Stimulated activated naive B cell treated with anti-CD40 and anti-IgM and Interleukin-4, amounts not matched to agents 10 μg/mL and 1 μg/mL and 100 μg/mL, for 72 hours (primary cell): ENCODE measurements around the gene FAM120B.

Experiments
- ATAC-seq, 2 donors: fragments of 150-1000 bp; cut with Tn5 transposase; replicated peaks; 2 replicates each; pipeline ENCODE4 v1.10.0; 2021; ENCODE audit warnings: moderate library complexity in 1 of 2
- DNase-seq: peaks from one replicate; pipeline ENCODE4 v3.0.0; 2021
- H3K27ac Mint-ChIP-seq: one replicate; pipeline ENCODE4 v1.8.0; 2022; ENCODE audit warnings: mild to moderate bottlenecking, mixed read lengths
- H3K27me3 Mint-ChIP-seq, 2 donors: one replicate each; pipeline ENCODE4 v1.8.0; 2022; ENCODE audit warnings: mixed read lengths in 2 of 2
- H3K36me3 Mint-ChIP-seq, 2 donors: one replicate each; pipeline ENCODE4 v1.8.0; 2022; ENCODE audit warnings: mixed read lengths in 2 of 2, mild to moderate bottlenecking in 1 of 2
- H3K4me1 Mint-ChIP-seq, 2 donors: one replicate each; pipeline ENCODE4 v1.8.0; 2022; ENCODE audit warnings: mixed read lengths in 2 of 2, mild to moderate bottlenecking in 1 of 2
- H3K4me3 Mint-ChIP-seq, 2 donors: one replicate each; pipeline ENCODE4 v1.8.0; 2022; ENCODE audit warnings: mild to moderate bottlenecking in 2 of 2, mixed read lengths in 2 of 2, moderate library complexity in 1 of 2
- H3K9me3 Mint-ChIP-seq, 2 donors: one replicate each; pipeline ENCODE4 v1.8.0; 2022; ENCODE audit warnings: mixed read lengths in 2 of 2, mild to moderate bottlenecking in 1 of 2

The FAM120B gene

DNA sequence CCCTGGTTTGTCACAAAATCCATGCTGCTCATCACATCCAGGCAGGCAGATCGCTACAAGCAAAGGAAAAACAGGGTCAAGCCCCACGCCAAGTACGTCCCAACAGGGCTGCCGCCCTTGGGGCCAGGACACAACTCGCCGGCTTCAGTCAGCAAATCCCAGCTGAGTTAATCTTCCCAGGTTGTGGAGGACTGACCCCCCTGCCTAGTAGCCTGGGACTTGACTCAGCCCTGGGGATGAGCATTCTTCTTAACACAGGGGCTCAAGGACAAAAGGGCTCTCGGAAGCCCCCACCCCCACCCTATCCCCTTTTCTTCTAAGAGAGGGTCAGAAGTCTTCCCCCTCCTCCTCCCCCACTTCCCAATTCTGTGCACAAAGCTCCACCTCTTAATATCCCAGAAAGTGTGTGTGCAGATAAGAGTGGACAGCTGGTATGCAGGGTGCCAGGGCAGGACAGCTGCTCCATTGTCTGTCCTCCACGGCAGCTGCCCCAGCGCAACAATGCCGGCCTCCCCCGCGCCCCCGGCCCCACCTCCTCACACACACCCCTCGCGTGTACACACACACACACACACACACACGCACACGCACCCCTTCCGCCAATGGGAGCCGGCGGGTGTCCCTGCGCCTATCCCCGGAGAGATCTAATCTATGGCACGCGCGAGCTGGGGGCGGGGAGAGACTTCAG, 20.2 kb upstream of the FAM120B start:
- no peaks in the 10 kb centered on the region for H3K9me3 Mint-ChIP-seq
- H3K4me3 Mint-ChIP-seq = no peak overlapping the region
- peaks cover 37 to 64% of the 10 kb centered on the region in 2 donors for H3K27me3 Mint-ChIP-seq
- H3K4me1 Mint-ChIP-seq = peaks cover 8 to 20% of the 10 kb centered on the region in 2 donors
- H3K36me3 Mint-ChIP-seq = peaks cover 4 to 5% of the 10 kb centered on the region in 2 donors
- no peak overlapping the region for H3K27ac Mint-ChIP-seq
- ATAC-seq = no peak
- no peak for DNase-seq

DNA sequence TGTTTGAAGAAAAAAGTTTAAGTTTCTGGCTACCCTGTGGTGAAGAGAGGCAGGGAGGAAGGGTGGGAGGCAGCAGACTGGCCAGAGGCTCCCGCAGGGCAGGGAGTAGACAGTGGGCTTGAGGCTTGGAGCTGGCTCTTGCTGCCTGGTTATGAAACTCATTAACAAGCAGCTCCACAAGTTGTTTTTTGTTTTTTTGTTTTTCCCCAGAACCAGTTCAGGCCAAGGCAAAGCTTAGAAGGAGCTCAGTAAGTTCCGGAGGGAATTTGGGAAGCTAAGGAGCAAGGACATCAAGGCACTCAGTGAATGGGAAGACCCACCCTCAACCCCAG, 19.7 kb upstream of the FAM120B start:
- peaks cover 11 to 24% of the 10 kb centered on the region in 2 donors for H3K4me1 Mint-ChIP-seq
- H3K9me3 Mint-ChIP-seq = no peaks in the 10 kb centered on the region
- ATAC-seq (no peak), DNase-seq (no peak)
- H3K27ac Mint-ChIP-seq = no peak overlapping the region
- H3K36me3 Mint-ChIP-seq = peaks cover 4 to 5% of the 10 kb centered on the region in 2 donors
- H3K27me3 Mint-ChIP-seq = peaks cover 40 to 64% of the 10 kb centered on the region in 2 donors
- no peak overlapping the region for H3K4me3 Mint-ChIP-seq

DNA sequence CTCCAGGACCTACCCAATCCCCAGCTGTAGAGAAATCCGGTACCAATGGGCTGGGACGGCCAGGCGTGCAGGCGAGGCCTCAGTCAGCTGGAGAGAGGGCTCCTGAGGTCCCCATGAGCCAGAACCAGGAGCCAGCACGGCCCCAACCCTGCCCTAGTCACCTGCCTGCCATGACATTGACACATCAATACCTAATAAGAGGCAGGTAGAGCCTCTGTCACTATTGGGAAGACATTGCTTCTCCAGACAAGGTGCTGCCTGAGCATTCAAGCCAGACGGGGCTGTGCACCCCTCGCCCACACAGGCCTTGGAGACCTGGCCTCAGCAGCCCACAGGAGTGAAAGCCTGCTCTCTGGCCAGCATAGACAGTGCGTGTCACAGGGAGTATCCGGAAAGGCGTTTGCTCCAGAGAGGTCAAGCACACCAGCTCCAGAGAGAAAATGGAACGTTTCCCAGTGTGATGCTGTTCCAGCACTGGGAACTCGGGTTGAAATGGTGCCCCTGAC, 19.1 kb upstream of the FAM120B start:
- H3K4me3 Mint-ChIP-seq = no peak overlapping the region
- DNase-seq = no peak
- ATAC-seq = no peak
- H3K27ac Mint-ChIP-seq = no peak overlapping the region
- H3K36me3 Mint-ChIP-seq = peaks cover 4 to 5% of the 10 kb centered on the region in 2 donors
- peaks cover 15 to 29% of the 10 kb centered on the region in 2 donors for H3K4me1 Mint-ChIP-seq
- peaks cover 45 to 69% of the 10 kb centered on the region in 2 donors for H3K27me3 Mint-ChIP-seq
- H3K9me3 Mint-ChIP-seq = no peaks in the 10 kb centered on the region

DNA sequence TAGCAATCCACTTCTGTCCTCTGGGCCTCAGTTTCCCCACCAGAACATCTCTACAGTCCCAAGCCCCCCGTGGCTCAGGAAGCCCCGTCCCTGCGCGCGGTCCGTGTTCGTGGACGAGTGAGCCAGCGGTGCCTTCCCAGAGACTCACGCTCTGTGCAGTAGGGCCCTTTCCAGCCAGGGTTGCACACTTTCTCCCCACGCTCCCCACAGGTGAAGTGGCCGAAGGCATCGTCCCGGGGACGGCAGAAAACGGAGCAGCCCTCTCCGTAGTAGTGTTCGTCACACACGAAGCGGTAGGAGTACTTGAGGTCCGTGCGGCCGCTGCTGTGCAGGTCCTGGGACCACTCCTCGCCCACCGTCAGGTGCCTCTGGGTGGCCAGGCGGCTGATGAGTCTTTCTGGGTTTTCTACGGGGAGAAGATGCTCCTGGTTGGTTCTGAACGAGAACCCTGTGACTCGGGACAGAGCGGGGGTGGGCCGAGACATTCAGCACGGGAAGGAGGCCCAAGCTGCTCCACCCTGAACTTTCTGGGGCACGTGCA, 18.4 kb upstream of the FAM120B start:
- Mint-ChIP-seq H3K4me1 (peaks cover 22 to 37% of the 10 kb centered on the region in 2 donors), H3K36me3 (peaks cover 4 to 5% of the 10 kb centered on the region in 2 donors), H3K9me3 (no peaks in the 10 kb centered on the region), H3K27ac (no peak overlapping the region), H3K4me3 (peak overlapping the region; percentile 82 to 83), H3K27me3 (peaks cover 52 to 75% of the 10 kb centered on the region in 2 donors)
- DNase-seq (no peak), ATAC-seq (no peak)

DNA sequence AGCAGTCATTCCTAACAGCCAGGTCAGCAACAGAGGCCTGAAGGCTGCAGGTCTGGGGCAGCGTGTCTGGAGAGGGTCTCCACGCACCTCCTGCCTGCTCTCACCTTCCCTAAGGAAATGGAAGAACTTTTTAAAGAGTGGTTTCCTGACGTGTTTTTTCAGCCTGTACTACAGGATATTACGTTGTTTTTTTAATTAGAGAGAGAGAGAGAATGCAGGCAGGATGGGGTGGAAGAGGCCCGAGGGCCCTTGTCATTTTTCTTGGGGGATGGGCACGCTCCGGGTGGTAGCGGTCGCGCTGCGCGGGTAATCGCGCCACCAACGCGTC, 17.7 kb upstream of the FAM120B start:
- no peaks in the 10 kb centered on the region for H3K9me3 Mint-ChIP-seq
- H3K27me3 Mint-ChIP-seq = peaks cover 59 to 77% of the 10 kb centered on the region in 2 donors
- peak overlapping the region; percentile 78 for H3K27ac Mint-ChIP-seq
- DNase-seq (no peak), ATAC-seq (no peak)
- H3K4me3 Mint-ChIP-seq = peak overlapping the region; percentile 82 to 83
- peaks cover 4 to 5% of the 10 kb centered on the region in 2 donors for H3K36me3 Mint-ChIP-seq
- H3K4me1 Mint-ChIP-seq = peaks cover 29 to 43% of the 10 kb centered on the region in 2 donors

DNA sequence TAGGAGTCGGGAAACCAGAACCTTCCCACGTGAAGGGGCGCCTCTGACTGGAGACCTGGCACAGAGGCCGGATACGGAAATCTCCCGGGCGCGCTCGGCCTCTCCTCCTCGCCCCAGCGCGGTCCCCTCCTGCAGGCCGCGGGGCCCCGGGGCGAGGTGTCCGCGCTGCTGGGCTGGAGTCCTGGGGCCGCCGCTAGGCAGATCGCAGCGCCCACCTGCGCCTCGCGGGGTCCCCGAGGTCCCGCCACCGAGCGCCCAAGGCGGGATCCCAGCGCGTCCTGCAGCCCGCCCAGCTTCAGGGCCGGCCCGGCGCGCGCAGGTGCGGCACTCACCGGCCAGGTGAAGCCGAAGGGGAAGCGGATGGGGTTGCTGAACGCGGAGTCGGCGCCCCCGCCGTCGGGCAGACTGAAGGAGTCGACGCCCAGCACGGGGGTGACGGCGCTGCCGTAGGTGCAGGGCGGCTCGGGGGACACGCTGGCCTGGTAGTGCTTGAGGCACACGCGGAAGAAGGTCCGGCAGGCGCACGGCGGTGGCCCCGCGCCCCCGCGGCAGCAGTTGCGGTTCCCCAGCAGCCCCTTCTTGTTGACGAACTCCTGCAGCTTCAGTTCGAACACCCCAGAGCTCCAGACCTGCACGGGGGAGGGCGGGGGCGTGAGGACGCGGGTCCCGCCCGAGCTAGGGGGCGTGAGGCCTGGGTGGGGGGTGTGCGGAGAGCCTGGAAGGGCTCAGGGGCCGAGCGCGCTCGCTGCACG, 17.2 kb upstream of the FAM120B start:
- peaks cover 4 to 5% of the 10 kb centered on the region in 2 donors for H3K36me3 Mint-ChIP-seq
- peak overlapping the region; percentile 82 to 83 for H3K4me3 Mint-ChIP-seq
- no peak for DNase-seq
- peak overlapping the region; percentile 78 for H3K27ac Mint-ChIP-seq
- ATAC-seq = no peak
- H3K27me3 Mint-ChIP-seq = peaks cover 62 to 77% of the 10 kb centered on the region in 2 donors
- H3K9me3 Mint-ChIP-seq = no peaks in the 10 kb centered on the region
- H3K4me1 Mint-ChIP-seq = peaks cover 29 to 47% of the 10 kb centered on the region in 2 donors

DNA sequence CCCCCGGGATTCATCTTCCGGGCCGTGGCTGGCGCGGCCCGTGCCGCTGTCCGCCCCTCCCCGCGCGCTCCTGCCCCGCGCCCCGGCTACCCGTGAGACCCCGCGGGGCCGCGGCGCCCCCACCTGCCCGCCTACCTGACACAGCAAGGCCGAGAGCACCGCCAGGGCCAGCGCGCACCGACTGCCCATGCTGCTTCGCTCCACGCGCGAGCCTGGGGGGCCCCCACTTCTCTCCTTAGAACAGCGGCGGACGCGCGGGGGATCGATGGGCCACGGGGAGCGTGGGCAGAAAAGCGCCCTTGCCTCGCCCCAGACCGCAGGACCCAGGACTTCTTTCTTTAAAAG, 16.6 kb upstream of the FAM120B start:
- Mint-ChIP-seq H3K27me3 (peaks cover 65 to 80% of the 10 kb centered on the region in 2 donors), H3K9me3 (no peaks in the 10 kb centered on the region)

DNA sequence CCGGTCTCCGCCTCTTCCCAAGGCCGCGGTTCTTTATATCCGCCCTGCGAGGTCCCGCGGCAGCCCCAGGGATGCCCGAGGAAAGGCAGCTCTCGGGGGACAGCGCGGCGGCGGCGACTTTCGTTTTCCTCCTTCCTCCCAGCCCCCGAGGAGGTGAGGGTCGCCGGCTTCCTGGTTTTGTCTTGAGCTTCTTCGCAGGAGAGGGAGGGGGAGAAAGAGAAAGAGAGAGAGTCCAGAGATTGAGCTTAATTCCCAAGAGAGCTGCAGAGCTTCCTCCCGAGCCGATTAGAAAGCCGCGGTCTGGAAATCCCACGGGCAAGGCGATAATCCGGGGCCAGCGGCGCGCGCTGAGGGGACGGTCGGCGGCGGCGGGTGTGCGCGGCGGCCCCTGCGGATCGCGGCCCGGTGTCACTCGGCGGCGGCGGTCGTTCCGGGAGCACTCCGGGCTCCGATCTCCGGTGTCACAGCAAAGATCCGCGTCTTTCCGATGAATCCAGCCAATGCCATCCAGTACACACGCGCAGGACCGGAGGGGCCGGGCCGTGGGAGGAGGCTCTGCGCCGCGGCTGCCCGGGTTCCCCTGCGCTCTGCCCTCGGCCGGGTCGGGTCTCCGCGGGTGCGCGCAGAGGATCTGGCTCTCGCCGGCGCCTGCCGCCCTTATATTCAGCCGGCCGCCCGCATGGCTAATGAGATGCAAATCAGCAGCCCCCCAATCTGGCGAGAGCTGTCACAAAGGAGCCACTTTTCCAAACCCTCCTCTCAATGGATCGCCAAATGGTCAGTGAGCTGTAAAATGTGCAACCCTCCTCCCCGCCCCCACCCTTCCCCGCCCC, 16.0 kb upstream of the FAM120B start, which contains the start of gene DLL1:
Gene DLL1, minus strand, starts transcription at position 783 of the 833 bp plus-strand sequence. CDS start 939 bp downstream, outside the sequence.
- H3K27me3 Mint-ChIP-seq = peaks cover 63 to 80% of the 10 kb centered on the region in 2 donors
- H3K4me3 Mint-ChIP-seq = peak within 1 kb of the TSS; percentile 90
- H3K4me1 Mint-ChIP-seq = peaks cover 32 to 59% of the 10 kb centered on the region in 2 donors
- H3K36me3 Mint-ChIP-seq = peaks cover 4% of the 10 kb centered on the region in 2 donors
- ATAC-seq = peak; percentile 49 to 56
- DNase-seq = peak; percentile 44
- H3K9me3 Mint-ChIP-seq = no peaks in the 10 kb centered on the region
- H3K27ac Mint-ChIP-seq = peak within 1 kb of the TSS; percentile 82

More for the DNA sequence above, 16.6 kb upstream of the FAM120B start:
- H3K36me3 Mint-ChIP-seq = peaks cover 4 to 5% of the 10 kb centered on the region in 2 donors
- peak overlapping the region; percentile 90 for H3K4me3 Mint-ChIP-seq
- peaks cover 29 to 53% of the 10 kb centered on the region in 2 donors for H3K4me1 Mint-ChIP-seq
- H3K27ac Mint-ChIP-seq = peak overlapping the region; percentile 82
- DNase-seq (no peak), ATAC-seq (no peak)

DNA sequence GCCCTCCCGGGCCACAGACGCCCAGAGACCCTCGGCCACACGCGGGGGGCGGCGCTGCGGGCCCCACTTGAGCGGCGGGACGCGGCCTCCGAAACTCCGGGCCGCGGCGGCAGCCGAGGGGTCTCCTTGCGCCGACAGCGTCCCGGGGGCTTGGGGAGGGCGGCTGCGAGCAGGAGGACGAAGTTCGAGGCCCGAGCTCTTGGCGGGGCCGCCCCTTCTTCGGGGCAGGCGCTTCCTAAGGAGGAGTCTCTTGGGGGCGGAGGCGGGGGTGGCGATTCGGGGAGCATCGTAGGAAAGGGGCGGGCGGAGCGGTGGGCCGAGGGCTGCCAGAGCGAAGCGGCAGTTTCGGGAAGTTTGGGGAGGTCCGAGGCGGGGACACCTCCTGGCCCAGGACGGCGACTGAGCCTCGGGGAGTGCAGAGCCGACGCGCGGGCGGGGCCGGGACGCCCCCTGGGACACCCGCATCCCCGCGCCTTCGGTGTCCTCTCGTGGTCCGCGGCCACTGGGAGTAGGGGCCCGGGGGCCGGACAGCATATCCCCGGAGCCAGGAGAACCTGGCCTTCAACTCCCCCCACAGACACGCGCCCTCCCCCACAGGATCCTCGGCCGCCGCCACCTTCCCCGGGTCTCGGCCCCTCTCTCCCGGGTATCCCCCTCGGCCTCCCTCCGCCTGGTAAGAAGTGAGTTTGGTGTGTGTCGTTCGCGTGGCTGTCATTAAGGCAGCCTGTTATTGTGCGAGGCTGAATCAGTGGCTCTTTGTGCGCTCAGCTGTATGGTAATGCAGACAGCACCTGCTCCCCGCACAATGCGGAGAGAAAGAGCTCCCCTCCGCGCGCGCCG, 15.1 kb upstream of the FAM120B start:
- DNase-seq = peak; percentile 50
- Mint-ChIP-seq H3K4me3 (peak overlapping the region; percentile 84 to 90), H3K36me3 (peaks cover 4% of the 10 kb centered on the region in 2 donors), H3K27me3 (peaks cover 57 to 78% of the 10 kb centered on the region in 2 donors), H3K27ac (peak overlapping the region; percentile 44), H3K4me1 (peaks cover 34 to 65% of the 10 kb centered on the region in 2 donors), H3K9me3 (no peaks in the 10 kb centered on the region)
- ATAC-seq = peak; percentile 66

DNA sequence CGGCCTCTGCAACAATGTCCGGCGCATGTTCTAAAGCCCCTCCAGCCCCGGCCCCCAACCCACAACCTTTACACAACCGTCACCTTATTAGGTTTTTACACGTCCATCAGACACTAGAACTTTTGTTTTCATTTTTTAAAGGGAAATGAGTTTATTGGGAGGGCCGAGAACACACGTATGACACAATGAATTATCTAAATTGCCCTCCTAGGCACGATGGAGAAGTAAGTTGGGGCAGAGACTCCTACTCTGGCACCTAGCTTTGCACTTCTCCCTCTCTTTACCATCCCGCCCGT, 14.5 kb upstream of the FAM120B start:
- ATAC-seq (no peak), DNase-seq (no peak)
- Mint-ChIP-seq H3K27me3 (peaks cover 52 to 76% of the 10 kb centered on the region in 2 donors), H3K27ac (peak overlapping the region; percentile 44), H3K9me3 (no peaks in the 10 kb centered on the region), H3K4me1 (peaks cover 34 to 66% of the 10 kb centered on the region in 2 donors), H3K36me3 (peaks cover 4% of the 10 kb centered on the region in 2 donors), H3K4me3 (peak overlapping the region; percentile 84 to 90)

DNA sequence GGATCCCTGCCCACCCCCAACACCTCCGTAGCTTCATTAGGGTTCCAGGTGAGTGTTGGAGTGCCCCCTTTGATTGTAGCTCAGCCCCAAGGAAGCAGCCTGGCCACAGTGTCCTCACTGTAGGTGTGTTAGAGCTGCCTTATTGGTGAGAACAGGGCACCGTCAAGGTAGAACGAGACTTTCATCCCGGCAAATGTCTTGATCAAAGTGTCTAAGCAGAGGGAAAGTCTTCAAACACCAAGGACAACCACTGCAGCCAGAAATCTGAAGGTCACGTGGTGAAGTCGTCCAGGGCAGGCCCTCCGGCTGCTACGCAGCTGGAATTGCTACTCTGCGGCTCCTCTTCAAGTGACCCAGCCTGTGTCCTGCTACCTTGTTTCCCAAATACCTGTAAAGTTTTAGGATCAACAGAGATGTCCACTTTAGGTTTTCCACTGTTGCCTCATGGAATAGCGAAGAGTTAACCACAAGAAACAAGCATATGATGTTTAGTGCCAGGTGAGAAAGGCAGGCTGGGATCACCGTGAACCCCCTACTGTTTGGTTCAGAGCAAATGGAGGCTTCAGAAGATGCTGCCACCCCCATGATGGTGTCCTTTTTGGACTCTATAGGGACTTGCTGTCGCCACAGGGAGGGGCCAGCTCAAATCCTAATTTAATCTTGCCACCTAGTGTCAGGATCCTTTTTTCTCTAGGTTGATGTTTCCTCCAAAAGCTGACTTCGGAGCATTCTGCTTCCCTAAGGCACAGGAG, 14.0 kb upstream of the FAM120B start:
- Mint-ChIP-seq H3K4me1 (peaks cover 34 to 71% of the 10 kb centered on the region in 2 donors), H3K36me3 (peaks cover 4% of the 10 kb centered on the region in 2 donors), H3K9me3 (no peaks in the 10 kb centered on the region), H3K27ac (no peak overlapping the region), H3K4me3 (peak overlapping the region; percentile 84 to 90), H3K27me3 (peaks cover 50 to 77% of the 10 kb centered on the region in 2 donors)
- no peak for DNase-seq
- no peak for ATAC-seq

DNA sequence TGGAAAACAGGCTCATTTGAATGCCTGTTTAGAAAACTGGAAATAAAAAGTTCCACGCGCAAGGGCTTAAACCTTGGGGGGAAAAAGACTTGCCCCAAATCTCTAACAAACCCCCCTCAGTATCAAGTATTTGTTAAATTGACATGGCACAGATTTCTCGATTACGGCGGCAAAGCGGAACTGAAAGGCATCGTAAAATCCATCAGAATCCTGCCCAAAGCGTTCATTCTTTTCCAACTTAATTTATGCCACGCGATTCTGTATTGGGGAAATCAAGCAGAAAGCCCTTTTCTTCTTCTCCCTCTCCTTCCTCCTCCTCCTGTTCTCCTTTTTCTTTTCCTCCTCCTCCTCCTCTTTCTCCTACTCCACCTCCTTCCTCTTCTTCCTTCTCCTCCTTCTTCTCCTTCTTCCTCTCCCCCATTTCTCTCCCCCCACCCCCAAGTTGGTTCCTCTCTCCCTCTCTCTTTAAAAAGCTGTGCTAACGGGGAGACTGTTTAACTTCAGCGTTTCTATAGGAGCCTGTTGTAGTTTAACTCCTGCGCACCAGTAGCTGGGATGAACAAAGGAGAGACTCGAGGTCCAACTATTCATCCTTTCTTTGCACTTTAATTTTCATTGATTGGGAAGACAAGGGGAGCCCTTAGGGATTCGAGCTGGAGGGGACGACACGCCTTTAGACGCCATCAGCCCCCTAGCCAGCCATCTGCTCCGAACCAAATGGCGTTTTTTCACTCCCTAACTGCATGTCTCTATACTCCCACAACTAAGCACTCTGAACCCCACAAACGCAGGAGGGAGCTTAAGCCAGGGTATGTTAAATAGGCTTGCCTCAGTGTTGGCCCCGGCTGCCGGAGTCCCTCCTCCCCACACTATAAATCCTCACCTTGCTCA, 13.0 kb upstream of the FAM120B start:
- H3K27ac Mint-ChIP-seq = no peak overlapping the region

More for the DNA sequence above, 13.0 kb upstream of the FAM120B start:
- Mint-ChIP-seq H3K9me3 (no peaks in the 10 kb centered on the region), H3K36me3 (peaks cover 0 to 4% of the 10 kb centered on the region in 2 donors), H3K4me1 (peaks cover 30 to 65% of the 10 kb centered on the region in 2 donors), H3K27me3 (peaks cover 41 to 76% of the 10 kb centered on the region in 2 donors), H3K4me3 (no peak overlapping the region)
- no peak for ATAC-seq
- no peak for DNase-seq
